Ishikawa (cell line): ENCODE results near the gene NLGN1.

ENCODE experiments used
- CEBPB ChIP-seq: IDR thresholded peaks from 2 replicates; pipeline ENCODE4 v1.6.1; 2012
- CREB1 ChIP-seq: IDR thresholded peaks from 2 replicates; pipeline ENCODE4 v1.6.1; 2012; ENCODE audit warnings: low read depth
- EGR1 ChIP-seq: IDR thresholded peaks from 2 replicates; pipeline ENCODE4 v1.6.1; 2012
- EP300 ChIP-seq: IDR thresholded peaks from 2 replicates; pipeline ENCODE4 v1.6.1; 2012; ENCODE audit warnings: borderline replicate concordance
- FOXM1 ChIP-seq: IDR thresholded peaks from 2 replicates; pipeline ENCODE4 v1.6.1; 2012; ENCODE audit warnings: low read depth, borderline replicate concordance
- NFIC ChIP-seq: IDR thresholded peaks from 2 replicates; pipeline ENCODE4 v1.6.1; 2012
- RAD21 ChIP-seq: IDR thresholded peaks from 2 replicates; pipeline ENCODE4 v1.6.1; 2012; ENCODE audit warnings: low read depth
- TAF1 ChIP-seq: IDR thresholded peaks from 2 replicates; pipeline ENCODE4 v1.6.1; 2012; ENCODE audit warnings: low read depth, mild to moderate bottlenecking
- TCF12 ChIP-seq: IDR thresholded peaks from 2 replicates; pipeline ENCODE4 v1.6.1; 2012; ENCODE audit warnings: low read depth
- TEAD4 ChIP-seq: IDR thresholded peaks from 2 replicates; pipeline ENCODE4 v1.6.1; 2012
- USF1 ChIP-seq: IDR thresholded peaks from 2 replicates; pipeline ENCODE4 v1.6.1; 2012
- YY1 ChIP-seq: IDR thresholded peaks from 2 replicates; pipeline ENCODE4 v1.6.1; 2012; ENCODE audit warnings: low read depth
- ZBTB7A ChIP-seq: IDR thresholded peaks from 2 replicates; pipeline ENCODE4 v1.6.1; 2012; ENCODE audit warnings: low read depth
- TF ChIP-seq, protein P1 (sequence below): IDR thresholded peaks from 2 replicates; pipeline ENCODE4 v1.6.1; 2012; ENCODE audit warnings: low read depth, mild to moderate bottlenecking
- TF ChIP-seq, protein P2 (sequence below): IDR thresholded peaks from 2 replicates; pipeline ENCODE4 v1.6.1; 2012

NLGN1 gene

GRCh38 chr3:174016186-174016585, 618.6 kb downstream of the NLGN1 start:
- TF ChIP-seq CEBPB (no peak), CREB1 (no peak), TEAD4 (no peak), NFIC (no peak)

DNA sequence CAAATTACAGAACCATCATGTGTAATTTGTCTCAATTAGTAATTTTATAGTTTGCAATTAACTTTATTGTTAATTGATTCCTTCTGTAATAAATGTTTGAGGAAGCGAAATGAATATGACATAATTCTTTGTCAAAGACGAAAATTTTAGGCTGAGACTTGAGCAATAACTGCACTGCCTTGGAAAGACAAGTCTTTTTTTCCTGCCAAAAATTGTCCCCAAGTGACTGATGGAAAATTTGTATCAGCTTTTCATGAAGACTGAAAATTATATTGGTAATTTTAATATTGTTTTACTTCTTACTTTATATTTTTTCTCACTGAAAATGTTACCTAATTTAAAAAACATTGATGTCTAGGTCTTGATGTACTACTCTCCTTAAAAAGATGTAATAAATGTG, 622.6 kb downstream of the NLGN1 start:
- TF ChIP-seq TEAD4 (no peak), CEBPB (no peak), RAD21 (no peak), NFIC (no peak), YY1 (no peak)
- TF ChIP-seq, protein P1, sequence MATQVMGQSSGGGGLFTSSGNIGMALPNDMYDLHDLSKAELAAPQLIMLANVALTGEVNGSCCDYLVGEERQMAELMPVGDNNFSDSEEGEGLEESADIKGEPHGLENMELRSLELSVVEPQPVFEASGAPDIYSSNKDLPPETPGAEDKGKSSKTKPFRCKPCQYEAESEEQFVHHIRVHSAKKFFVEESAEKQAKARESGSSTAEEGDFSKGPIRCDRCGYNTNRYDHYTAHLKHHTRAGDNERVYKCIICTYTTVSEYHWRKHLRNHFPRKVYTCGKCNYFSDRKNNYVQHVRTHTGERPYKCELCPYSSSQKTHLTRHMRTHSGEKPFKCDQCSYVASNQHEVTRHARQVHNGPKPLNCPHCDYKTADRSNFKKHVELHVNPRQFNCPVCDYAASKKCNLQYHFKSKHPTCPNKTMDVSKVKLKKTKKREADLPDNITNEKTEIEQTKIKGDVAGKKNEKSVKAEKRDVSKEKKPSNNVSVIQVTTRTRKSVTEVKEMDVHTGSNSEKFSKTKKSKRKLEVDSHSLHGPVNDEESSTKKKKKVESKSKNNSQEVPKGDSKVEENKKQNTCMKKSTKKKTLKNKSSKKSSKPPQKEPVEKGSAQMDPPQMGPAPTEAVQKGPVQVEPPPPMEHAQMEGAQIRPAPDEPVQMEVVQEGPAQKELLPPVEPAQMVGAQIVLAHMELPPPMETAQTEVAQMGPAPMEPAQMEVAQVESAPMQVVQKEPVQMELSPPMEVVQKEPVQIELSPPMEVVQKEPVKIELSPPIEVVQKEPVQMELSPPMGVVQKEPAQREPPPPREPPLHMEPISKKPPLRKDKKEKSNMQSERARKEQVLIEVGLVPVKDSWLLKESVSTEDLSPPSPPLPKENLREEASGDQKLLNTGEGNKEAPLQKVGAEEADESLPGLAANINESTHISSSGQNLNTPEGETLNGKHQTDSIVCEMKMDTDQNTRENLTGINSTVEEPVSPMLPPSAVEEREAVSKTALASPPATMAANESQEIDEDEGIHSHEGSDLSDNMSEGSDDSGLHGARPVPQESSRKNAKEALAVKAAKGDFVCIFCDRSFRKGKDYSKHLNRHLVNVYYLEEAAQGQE = no peak

DNA sequence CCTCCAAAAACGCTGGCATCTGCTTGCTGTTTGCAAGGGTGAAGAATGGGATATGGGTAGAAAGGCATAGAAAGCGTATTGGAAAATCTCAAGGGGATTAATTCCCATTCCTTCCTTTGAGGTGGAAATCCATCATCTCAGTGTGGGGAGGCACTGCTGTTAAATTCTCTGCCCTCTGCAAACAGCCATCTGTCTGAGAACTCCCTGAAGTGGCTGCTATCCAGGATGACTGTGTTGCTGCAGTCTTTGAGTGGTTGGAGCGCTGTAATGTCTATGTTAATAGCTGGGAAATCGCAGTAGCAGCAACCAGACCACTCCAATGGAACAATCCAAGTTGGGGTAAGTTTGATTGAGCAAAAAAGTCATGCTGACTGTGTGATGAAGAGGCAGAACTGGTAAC, 625.9 kb downstream of the NLGN1 start:
- no peak for TF ChIP-seq YY1

DNA sequence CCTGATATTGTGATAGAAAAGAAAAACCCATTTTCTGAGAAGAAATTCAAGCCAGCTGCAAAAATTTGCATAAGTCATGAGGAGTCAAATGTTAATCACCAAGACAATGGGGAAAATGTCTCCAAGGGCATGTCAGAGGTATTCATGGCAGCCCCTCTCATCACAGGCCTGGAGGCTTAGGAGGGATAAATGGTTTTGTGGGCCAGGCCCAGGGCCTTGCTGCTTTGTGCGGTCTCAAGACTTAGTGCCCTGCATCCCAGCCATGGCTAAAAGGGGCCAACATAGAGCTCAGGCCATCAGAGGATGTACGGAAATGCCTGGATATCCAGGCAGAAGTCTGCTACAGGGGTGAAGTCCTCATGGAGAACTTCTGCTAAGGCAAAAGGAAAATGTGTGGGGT, 631.1 kb downstream of the NLGN1 start:
- TF ChIP-seq TCF12 = no peak
- TF ChIP-seq TAF1 = no peak
- TF ChIP-seq CEBPB = no peak
- TF ChIP-seq YY1 = no peak
- TF ChIP-seq RAD21 = no peak
- no peak for TF ChIP-seq FOXM1
- TF ChIP-seq, protein P1 = no peak
- TF ChIP-seq, protein P2, sequence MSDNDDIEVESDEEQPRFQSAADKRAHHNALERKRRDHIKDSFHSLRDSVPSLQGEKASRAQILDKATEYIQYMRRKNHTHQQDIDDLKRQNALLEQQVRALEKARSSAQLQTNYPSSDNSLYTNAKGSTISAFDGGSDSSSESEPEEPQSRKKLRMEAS = no peak
- TF ChIP-seq EP300 = no peak
- TF ChIP-seq CREB1 = no peak
- TF ChIP-seq USF1 = no peak
- no peak for TF ChIP-seq NFIC
- TF ChIP-seq TEAD4 = no peak
- TF ChIP-seq ZBTB7A = no peak
- no peak for TF ChIP-seq EGR1

- peak; percentile 38; the same call in 1 of the 2 replicates for TF ChIP-seq NFIC
- no peak for TF ChIP-seq TCF12
These were observed 637.9 kb downstream of the NLGN1 start for GRCh38 chr3:174035328-174035886.

DNA sequence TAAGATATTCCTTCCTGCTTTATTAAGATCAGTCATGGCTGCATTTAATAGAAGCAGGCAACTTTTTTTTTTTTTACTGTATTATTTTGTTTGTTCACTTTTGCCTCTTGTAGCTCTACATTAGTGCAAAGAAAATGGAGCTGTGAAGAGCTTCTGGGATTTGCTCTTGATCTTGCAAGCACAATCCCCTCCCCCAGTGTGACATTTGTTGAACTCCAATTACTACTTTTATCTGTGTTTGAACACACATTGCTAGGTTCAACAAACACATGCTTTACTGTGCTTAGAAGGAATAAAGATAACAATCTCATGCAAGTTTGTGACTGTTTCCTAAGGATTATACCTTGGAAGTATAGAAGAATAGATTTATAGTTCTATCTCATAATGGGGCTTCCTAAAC, 648.8 kb downstream of the NLGN1 start:
- TF ChIP-seq EP300 = no peak
- no peak for TF ChIP-seq TCF12
- no peak for TF ChIP-seq CREB1
- TF ChIP-seq CEBPB = no peak
- TF ChIP-seq, protein P2 = no peak
- TF ChIP-seq FOXM1 = no peak
- TF ChIP-seq ZBTB7A = no peak
- no peak for TF ChIP-seq NFIC
- TF ChIP-seq TAF1 = no peak
- TF ChIP-seq USF1 = no peak
- no peak for TF ChIP-seq EGR1
- TF ChIP-seq YY1 = no peak
- TF ChIP-seq, protein P1 = no peak
- TF ChIP-seq TEAD4 = no peak
- no peak for TF ChIP-seq RAD21
